ENCODE data around the gene ZNF254.

DNA sequence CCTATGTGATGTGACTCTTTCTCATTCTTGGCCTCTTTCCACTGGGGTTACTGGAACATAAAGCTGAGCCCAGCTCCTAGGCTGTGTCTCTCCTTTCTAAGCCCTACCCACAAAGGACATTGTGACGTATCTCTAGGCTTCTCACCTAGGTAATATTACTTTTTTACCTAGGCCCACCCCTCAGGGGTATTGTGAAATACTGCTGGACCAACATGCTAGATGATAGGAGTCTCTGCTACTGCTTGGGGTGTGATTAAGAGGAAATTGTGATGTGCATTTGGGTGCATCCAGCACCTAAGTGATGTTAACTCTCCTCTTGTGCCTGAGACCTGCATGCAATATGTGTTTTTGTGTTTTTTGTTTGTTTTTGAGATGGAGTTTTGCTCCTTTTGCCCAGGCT lies 22.8 kb upstream of the ZNF254 start:
- TF ChIP-seq, protein P1, sequence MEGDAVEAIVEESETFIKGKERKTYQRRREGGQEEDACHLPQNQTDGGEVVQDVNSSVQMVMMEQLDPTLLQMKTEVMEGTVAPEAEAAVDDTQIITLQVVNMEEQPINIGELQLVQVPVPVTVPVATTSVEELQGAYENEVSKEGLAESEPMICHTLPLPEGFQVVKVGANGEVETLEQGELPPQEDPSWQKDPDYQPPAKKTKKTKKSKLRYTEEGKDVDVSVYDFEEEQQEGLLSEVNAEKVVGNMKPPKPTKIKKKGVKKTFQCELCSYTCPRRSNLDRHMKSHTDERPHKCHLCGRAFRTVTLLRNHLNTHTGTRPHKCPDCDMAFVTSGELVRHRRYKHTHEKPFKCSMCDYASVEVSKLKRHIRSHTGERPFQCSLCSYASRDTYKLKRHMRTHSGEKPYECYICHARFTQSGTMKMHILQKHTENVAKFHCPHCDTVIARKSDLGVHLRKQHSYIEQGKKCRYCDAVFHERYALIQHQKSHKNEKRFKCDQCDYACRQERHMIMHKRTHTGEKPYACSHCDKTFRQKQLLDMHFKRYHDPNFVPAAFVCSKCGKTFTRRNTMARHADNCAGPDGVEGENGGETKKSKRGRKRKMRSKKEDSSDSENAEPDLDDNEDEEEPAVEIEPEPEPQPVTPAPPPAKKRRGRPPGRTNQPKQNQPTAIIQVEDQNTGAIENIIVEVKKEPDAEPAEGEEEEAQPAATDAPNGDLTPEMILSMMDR (IDR thresholded peaks at IDR 0.05 in 2 of 3, conservative IDR thresholded peaks at IDR 0.05 in 1 of 3; ENCODE audit: control insufficient read depth in 2 of 3, extremely low read depth in 1 of 3, insufficient read depth in 1 of 3, low read depth in 3 of 3, low read length in 3 of 3): no peak
- TF ChIP-seq SMC3 (IDR thresholded peaks at IDR 0.05; ENCODE audit: borderline replicate concordance, low read length) (no peak), POLR2A (IDR thresholded peaks at IDR 0.05; ENCODE audit: low read depth, low read length) (no peak), CEBPB (IDR thresholded peaks at IDR 0.05; ENCODE audit: borderline replicate concordance in 1 of 2, low read depth in 2 of 2, low read length in 2 of 2) (no peak), RAD21 (IDR thresholded peaks at IDR 0.05; ENCODE audit: insufficient read depth, low read depth, low read length) (no peak), SREBF2 (IDR thresholded peaks at IDR 0.05; ENCODE audit: low read length) (no peak), SREBF1 (IDR thresholded peaks at IDR 0.05; ENCODE audit: low read length) (no peak), TAF1 (IDR thresholded peaks at IDR 0.05; ENCODE audit: borderline replicate concordance, low read depth, low read length) (no peak), MXI1 (IDR thresholded peaks at IDR 0.05; ENCODE audit: low read depth, low read length) (no peak), BCL11A (IDR thresholded peaks at IDR 0.05; ENCODE audit: low read depth, low read length) (no peak)
- TF ChIP-seq, protein P2, sequence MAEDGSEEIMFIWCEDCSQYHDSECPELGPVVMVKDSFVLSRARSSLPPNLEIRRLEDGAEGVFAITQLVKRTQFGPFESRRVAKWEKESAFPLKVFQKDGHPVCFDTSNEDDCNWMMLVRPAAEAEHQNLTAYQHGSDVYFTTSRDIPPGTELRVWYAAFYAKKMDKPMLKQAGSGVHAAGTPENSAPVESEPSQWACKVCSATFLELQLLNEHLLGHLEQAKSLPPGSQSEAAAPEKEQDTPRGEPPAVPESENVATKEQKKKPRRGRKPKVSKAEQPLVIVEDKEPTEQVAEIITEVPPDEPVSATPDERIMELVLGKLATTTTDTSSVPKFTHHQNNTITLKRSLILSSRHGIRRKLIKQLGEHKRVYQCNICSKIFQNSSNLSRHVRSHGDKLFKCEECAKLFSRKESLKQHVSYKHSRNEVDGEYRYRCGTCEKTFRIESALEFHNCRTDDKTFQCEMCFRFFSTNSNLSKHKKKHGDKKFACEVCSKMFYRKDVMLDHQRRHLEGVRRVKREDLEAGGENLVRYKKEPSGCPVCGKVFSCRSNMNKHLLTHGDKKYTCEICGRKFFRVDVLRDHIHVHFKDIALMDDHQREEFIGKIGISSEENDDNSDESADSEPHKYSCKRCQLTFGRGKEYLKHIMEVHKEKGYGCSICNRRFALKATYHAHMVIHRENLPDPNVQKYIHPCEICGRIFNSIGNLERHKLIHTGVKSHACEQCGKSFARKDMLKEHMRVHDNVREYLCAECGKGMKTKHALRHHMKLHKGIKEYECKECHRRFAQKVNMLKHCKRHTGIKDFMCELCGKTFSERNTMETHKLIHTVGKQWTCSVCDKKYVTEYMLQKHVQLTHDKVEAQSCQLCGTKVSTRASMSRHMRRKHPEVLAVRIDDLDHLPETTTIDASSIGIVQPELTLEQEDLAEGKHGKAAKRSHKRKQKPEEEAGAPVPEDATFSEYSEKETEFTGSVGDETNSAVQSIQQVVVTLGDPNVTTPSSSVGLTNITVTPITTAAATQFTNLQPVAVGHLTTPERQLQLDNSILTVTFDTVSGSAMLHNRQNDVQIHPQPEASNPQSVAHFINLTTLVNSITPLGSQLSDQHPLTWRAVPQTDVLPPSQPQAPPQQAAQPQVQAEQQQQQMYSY (CRISPR knock-in tag; IDR thresholded peaks at IDR 0.05): no peak
- TF ChIP-seq, protein P3, sequence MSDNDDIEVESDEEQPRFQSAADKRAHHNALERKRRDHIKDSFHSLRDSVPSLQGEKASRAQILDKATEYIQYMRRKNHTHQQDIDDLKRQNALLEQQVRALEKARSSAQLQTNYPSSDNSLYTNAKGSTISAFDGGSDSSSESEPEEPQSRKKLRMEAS (IDR thresholded peaks at IDR 0.05; ENCODE audit: low read depth, low read length): no peak
- TF ChIP-seq, protein P4, sequence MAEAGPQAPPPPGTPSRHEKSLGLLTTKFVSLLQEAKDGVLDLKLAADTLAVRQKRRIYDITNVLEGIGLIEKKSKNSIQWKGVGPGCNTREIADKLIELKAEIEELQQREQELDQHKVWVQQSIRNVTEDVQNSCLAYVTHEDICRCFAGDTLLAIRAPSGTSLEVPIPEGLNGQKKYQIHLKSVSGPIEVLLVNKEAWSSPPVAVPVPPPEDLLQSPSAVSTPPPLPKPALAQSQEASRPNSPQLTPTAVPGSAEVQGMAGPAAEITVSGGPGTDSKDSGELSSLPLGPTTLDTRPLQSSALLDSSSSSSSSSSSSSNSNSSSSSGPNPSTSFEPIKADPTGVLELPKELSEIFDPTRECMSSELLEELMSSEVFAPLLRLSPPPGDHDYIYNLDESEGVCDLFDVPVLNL (IDR thresholded peaks at IDR 0.05; ENCODE audit: low read depth, low read length): no peak
- TF ChIP-seq, protein P5, sequence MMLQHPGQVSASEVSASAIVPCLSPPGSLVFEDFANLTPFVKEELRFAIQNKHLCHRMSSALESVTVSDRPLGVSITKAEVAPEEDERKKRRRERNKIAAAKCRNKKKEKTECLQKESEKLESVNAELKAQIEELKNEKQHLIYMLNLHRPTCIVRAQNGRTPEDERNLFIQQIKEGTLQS (IDR thresholded peaks at IDR 0.05; ENCODE audit: borderline replicate concordance, extremely low read depth, low read depth, low read length): no peak
